Trophoblast cell (in vitro differentiated cells and primary cell): ENCODE measurements around the gene COMMD3.
A peak's percentile ranks its signal among the peaks of the same experiment; 100 is the strongest.

Experiments
- DNase-seq, 2 donors: peaks; one replicate each; pipeline ENCODE4 v3.0.0-alpha.2; 2016
- H2AFZ ChIP-seq: 2 replicates; pipeline ENCODE4 v1.6.1; 2013; ENCODE audit warnings: low read length, moderate library complexity, mild to moderate bottlenecking; ENCODE audit not compliant: insufficient read depth, poor library complexity
- H2AK5ac ChIP-seq: 2 replicates; pipeline ENCODE4 v1.6.1; 2013; ENCODE audit warnings: mild to moderate bottlenecking, low read length
- H2BK120ac ChIP-seq: 2 replicates; pipeline ENCODE4 v1.6.1; 2013; ENCODE audit warnings: low read length, mild to moderate bottlenecking, moderate library complexity; ENCODE audit not compliant: insufficient read depth, poor library complexity
- H2BK12ac ChIP-seq: 2 replicates; pipeline ENCODE4 v1.6.1; 2013; ENCODE audit warnings: mild to moderate bottlenecking, low read length, moderate library complexity
- H2BK5ac ChIP-seq: 2 replicates; pipeline ENCODE4 v1.6.1; 2013; ENCODE audit warnings: low read length, low read depth, moderate library complexity, mild to moderate bottlenecking; ENCODE audit not compliant: poor library complexity
- H3K14ac ChIP-seq: 2 replicates; pipeline ENCODE4 v1.6.1; 2013; ENCODE audit warnings: mild to moderate bottlenecking, low read length
- H3K18ac ChIP-seq: 2 replicates; pipeline ENCODE4 v1.6.1; 2013; ENCODE audit warnings: mild to moderate bottlenecking, low read length
- H3K23ac ChIP-seq: 2 replicates; pipeline ENCODE4 v1.6.1; 2013; ENCODE audit warnings: low read length
- H3K27ac ChIP-seq: 2 replicates; pipeline ENCODE4 v1.5.1; 2013; ENCODE audit warnings: low read depth, mild to moderate bottlenecking, inconsistent platforms, low read length, moderate library complexity
- H3K27me3 ChIP-seq: 2 replicates; pipeline ENCODE4 v1.6.1; 2013; ENCODE audit warnings: inconsistent platforms, mild to moderate bottlenecking, low read length, moderate library complexity; ENCODE audit not compliant: insufficient read depth
- H3K36me3 ChIP-seq, 2 experiments: 1 replicate in 1 of 2; 2 replicates in 1 of 2; pipeline ENCODE4 v1.6.1; 2013; ENCODE audit warnings: low read length in 2 of 2, mild to moderate bottlenecking in 2 of 2, moderate library complexity in 1 of 2; ENCODE audit not compliant: insufficient read depth in 2 of 2, control insufficient read depth in 1 of 2
- H3K4ac ChIP-seq: 2 replicates; pipeline ENCODE4 v1.6.1; 2013; ENCODE audit warnings: low read depth, mild to moderate bottlenecking, low read length, moderate library complexity
- H3K4me1 ChIP-seq, 2 experiments: 1 replicate in 1 of 2; 2 replicates in 1 of 2; pipeline ENCODE4 v1.6.1; 2013; ENCODE audit warnings: low read length in 2 of 2, mild to moderate bottlenecking in 2 of 2, moderate library complexity in 1 of 2; ENCODE audit not compliant: insufficient read depth in 2 of 2, control insufficient read depth in 1 of 2
- H3K4me2 ChIP-seq: 2 replicates; pipeline ENCODE4 v1.6.1; 2013; ENCODE audit warnings: inconsistent platforms, mild to moderate bottlenecking, low read length, moderate library complexity
- H3K4me3 ChIP-seq: 2 replicates; pipeline ENCODE4 v1.5.1; 2013; ENCODE audit warnings: mild to moderate bottlenecking, low read depth, low read length, inconsistent platforms
- H3K79me1 ChIP-seq: one replicate; pipeline ENCODE4 v1.6.1; 2013; ENCODE audit warnings: low read length
- H3K79me2 ChIP-seq: 2 replicates; pipeline ENCODE4 v1.6.1; 2013; ENCODE audit warnings: low read length, mild to moderate bottlenecking; ENCODE audit not compliant: control insufficient read depth, insufficient read depth, poor library complexity
- H3K9ac ChIP-seq: 2 replicates; pipeline ENCODE4 v1.6.1; 2013; ENCODE audit warnings: mild to moderate bottlenecking, low read length
- H3K9me3 ChIP-seq: 2 replicates; pipeline ENCODE4 v1.6.1; 2013; ENCODE audit warnings: low read depth, mild to moderate bottlenecking, control low read depth, inconsistent platforms, low read length; ENCODE audit not compliant: insufficient read depth
- H4K12ac ChIP-seq: 2 replicates; pipeline ENCODE4 v1.6.1; 2013; ENCODE audit warnings: low read depth, mild to moderate bottlenecking, low read length, moderate library complexity
- H4K8ac ChIP-seq: 2 replicates; pipeline ENCODE4 v1.6.1; 2013; ENCODE audit warnings: low read depth, mild to moderate bottlenecking, low read length, moderate library complexity
- H4K91ac ChIP-seq: one replicate; pipeline ENCODE4 v1.6.1; 2013; ENCODE audit warnings: low read depth, mild to moderate bottlenecking, low read length, moderate library complexity
- WGBS: extraction: QIAGEN DNeasy Blood & Tissue Kit; methylation state at CpG from one replicate; pipeline ENCODE4 v1.1.7; 2013; ENCODE audit warnings: missing lambda C conversion rate; ENCODE audit not compliant: insufficient read length, insufficient coverage; ENCODE audit errors: extremely low coverage; 5-methylcytosine and 5-hydroxymethylcytosine counted together

The COMMD3 gene

GRCh38 chr10:22340329-22341189 lies 24.4 kb downstream of the COMMD3 start:
- Histone ChIP-seq H3K79me2 (peaks cover 5% of the 10 kb centered on the region), H3K4me1 (peaks cover 15 to 21% of the 10 kb centered on the region in 2 experiments), H3K18ac (peak overlapping the region; percentile 90), H3K4ac (peak overlapping the region; percentile 90), H3K4me2 (peak overlapping the region; percentile 97), H2BK12ac (peak overlapping the region; percentile 60), H3K9me3 (peaks cover 9% of the 10 kb centered on the region), H3K23ac (no peak overlapping the region), H3K27ac (no peak overlapping the region), H4K8ac (peak overlapping the region; percentile 97), H2BK5ac (peak overlapping the region; percentile 59), H2BK120ac (peak overlapping the region; percentile 88), H3K4me3 (peak overlapping the region; percentile 85), H3K14ac (peak overlapping the region; percentile 94), H3K79me1 (peaks cover 7% of the 10 kb centered on the region), H4K12ac (peak overlapping the region; percentile 89), H4K91ac (peak overlapping the region; percentile 86), H2AFZ (peak overlapping the region; percentile 98), H2AK5ac (no peak overlapping the region), H3K9ac (peak overlapping the region; percentile 68), H3K27me3 (peaks cover 45% of the 10 kb centered on the region), H3K36me3 (no peaks in the 10 kb centered on the region)
- no CpG with 5 or more reads among the region's 98 CpGs for WGBS
- DNase-seq, result peak; percentile 85 to 96

- Histone ChIP-seq H3K79me2 (peaks cover 5% of the 10 kb centered on the region), H4K12ac (no peak overlapping the region)
- WGBS, result no CpG with 5 or more reads among the region's 40 CpGs
Measured at GRCh38 chr10:22341190-22341925, 25.2 kb downstream of the COMMD3 start.

DNA sequence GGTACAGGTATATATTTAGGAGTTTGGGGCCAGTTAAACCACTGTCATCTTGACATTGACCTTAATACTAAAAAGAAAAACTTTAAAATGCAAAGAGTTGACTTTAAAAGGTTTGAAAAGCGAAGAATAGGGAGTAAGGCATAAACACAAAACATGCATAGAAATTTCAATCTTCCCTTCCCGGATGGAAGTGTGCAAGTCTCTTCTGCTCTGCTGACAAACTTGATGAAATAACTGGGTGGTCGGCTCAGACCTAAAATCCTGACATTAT lies 25.7 kb downstream of the COMMD3 start:
- Histone ChIP-seq H3K14ac (no peak overlapping the region), H2BK12ac (no peak overlapping the region), H3K27me3 (peaks cover 39% of the 10 kb centered on the region), H2BK120ac (no peak overlapping the region), H3K79me2 (peaks cover 5% of the 10 kb centered on the region), H4K91ac (no peak overlapping the region), H3K4me2 (no peak overlapping the region), H2AK5ac (no peak overlapping the region), H3K4me3 (no peak overlapping the region), H3K36me3 (no peaks in the 10 kb centered on the region), H3K4ac (no peak overlapping the region), H4K8ac (no peak overlapping the region), H3K23ac (no peak overlapping the region), H3K79me1 (peaks cover 7% of the 10 kb centered on the region), H3K27ac (no peak overlapping the region), H2BK5ac (no peak overlapping the region), H2AFZ (no peak overlapping the region), H3K9ac (no peak overlapping the region), H4K12ac (no peak overlapping the region), H3K4me1 (peaks cover 10 to 12% of the 10 kb centered on the region in 2 experiments), H3K9me3 (peaks cover 11% of the 10 kb centered on the region), H3K18ac (no peak overlapping the region)
- DNase-seq, result no peak
- WGBS, result no CpG with 5 or more reads among the region's 3 CpGs

More at GRCh38 chr10:22341190-22341925, 25.2 kb downstream of the COMMD3 start:
- Histone ChIP-seq H4K8ac (peak overlapping the region; percentile 14), H3K23ac (no peak overlapping the region), H2AK5ac (no peak overlapping the region), H3K14ac (no peak overlapping the region), H2BK12ac (no peak overlapping the region), H3K4ac (no peak overlapping the region), H2AFZ (peak overlapping the region; percentile 98), H3K9me3 (peaks cover 11% of the 10 kb centered on the region), H3K27ac (no peak overlapping the region), H2BK5ac (no peak overlapping the region), H2BK120ac (no peak overlapping the region), H4K91ac (peak overlapping the region; percentile 86), H3K79me1 (peaks cover 7% of the 10 kb centered on the region), H3K4me3 (peak overlapping the region; percentile 85), H3K27me3 (peaks cover 44% of the 10 kb centered on the region), H3K4me1 (peaks cover 12 to 16% of the 10 kb centered on the region in 2 experiments), H3K18ac (no peak overlapping the region), H3K9ac (peak overlapping the region; percentile 35), H3K4me2 (peak overlapping the region; percentile 97), H3K36me3 (no peaks in the 10 kb centered on the region)
- DNase-seq, result no peak

DNA sequence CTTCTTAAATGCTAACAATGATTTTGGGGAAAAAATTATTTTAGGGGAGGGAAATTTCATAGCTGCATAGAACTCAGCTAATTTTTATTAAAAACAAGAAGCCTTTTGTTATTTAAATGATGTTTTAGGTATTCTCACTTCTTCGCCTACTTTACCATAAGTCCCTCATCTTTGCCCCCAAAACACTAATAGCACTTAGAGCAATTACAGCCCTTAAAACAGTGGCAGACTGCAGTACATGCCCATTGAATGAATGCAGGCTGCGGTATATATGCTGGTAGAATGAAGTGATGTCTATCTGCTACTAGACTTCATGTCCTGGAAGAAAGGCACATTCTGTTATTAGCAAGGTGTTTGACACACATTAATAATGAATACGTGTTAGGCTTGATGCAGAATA lies 26.2 kb downstream of the COMMD3 start:
- WGBS, result no CpG with 5 or more reads among the region's 3 CpGs

More for the DNA sequence above, 26.2 kb downstream of the COMMD3 start:
- no peaks in the 10 kb centered on the region for H3K36me3 ChIP-seq
- H2BK120ac ChIP-seq, result no peak overlapping the region
- no peak overlapping the region for H4K8ac ChIP-seq
- H4K12ac ChIP-seq, result no peak overlapping the region
- peaks cover 11% of the 10 kb centered on the region for H3K9me3 ChIP-seq
- H2BK12ac ChIP-seq, result no peak overlapping the region
- H3K9ac ChIP-seq, result no peak overlapping the region
- H3K14ac ChIP-seq, result no peak overlapping the region
- peaks cover 33% of the 10 kb centered on the region for H3K27me3 ChIP-seq
- DNase-seq, result no peak
- H2AK5ac ChIP-seq, result no peak overlapping the region
- H2AFZ ChIP-seq, result no peak overlapping the region
- no peak overlapping the region for H3K4me2 ChIP-seq
- H3K23ac ChIP-seq, result no peak overlapping the region
- no peak overlapping the region for H4K91ac ChIP-seq
- H2BK5ac ChIP-seq, result no peak overlapping the region
- H3K27ac ChIP-seq, result no peak overlapping the region
- peaks cover 10 to 12% of the 10 kb centered on the region in 2 experiments for H3K4me1 ChIP-seq
- no peak overlapping the region for H3K18ac ChIP-seq
- peaks cover 5% of the 10 kb centered on the region for H3K79me2 ChIP-seq
- H3K4ac ChIP-seq, result no peak overlapping the region
- peaks cover 7% of the 10 kb centered on the region for H3K79me1 ChIP-seq
- H3K4me3 ChIP-seq, result no peak overlapping the region
